ENCODE results near the gene RBP3.

The RBP3 gene

DNA sequence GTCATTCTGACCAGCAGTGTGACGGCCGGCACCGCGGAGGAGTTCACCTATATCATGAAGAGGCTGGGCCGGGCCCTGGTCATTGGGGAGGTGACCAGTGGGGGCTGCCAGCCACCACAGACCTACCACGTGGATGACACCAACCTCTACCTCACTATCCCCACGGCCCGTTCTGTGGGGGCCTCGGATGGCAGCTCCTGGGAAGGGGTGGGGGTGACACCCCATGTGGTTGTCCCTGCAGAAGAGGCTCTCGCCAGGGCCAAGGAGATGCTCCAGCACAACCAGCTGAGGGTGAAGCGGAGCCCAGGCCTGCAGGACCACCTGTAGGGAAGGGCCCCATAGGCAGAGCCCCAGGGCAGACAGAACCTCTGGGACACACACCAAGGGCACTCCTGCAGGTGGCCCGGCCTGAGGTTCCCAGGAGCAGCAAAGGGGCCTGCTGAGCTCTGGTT lies 9.0 kb downstream of the RBP3 start:
- Histone ChIP-seq H3K36me3 (ENCODE audit: control insufficient read depth in 2 of 2, insufficient read depth in 1 of 2, low read length in 2 of 2) (no peaks in the 10 kb centered on the region), H3K4me3 (ENCODE audit: low read depth, low read length) (no peak overlapping the region), H3K4me1 (ENCODE audit: control insufficient read depth, insufficient read depth, low read length) (no peaks in the 10 kb centered on the region), H3K27ac (ENCODE audit: extremely low read depth, low read depth, low read length) (no peak overlapping the region), H3K9me3 (ENCODE audit: control insufficient read depth, insufficient read depth, low read depth, low read length) (no peaks in the 10 kb centered on the region)
- ChIA-PET CTCF (interaction anchor here (1.1 kb wide), 1 partner anchor 333 kb away, joined by 4 read pairs; no protein-coding TSS in a partner anchor), POLR2A (no interaction called here)
- TF ChIP-seq ZNF561 (tag by site-specific recombination; IDR thresholded peaks at IDR 0.05; ENCODE audit: borderline replicate concordance) (no peak), ZNF626 (tag by site-specific recombination; IDR thresholded peaks at IDR 0.05) (no peak), YY1 (tag by site-specific recombination; IDR thresholded peaks at IDR 0.05) (no peak), PRDM1 (tag by site-specific recombination; IDR thresholded peaks at IDR 0.05) (no peak), ZSCAN30 (tag by site-specific recombination; IDR thresholded peaks at IDR 0.05) (no peak), ZIC2 (tag by site-specific recombination; IDR thresholded peaks at IDR 0.05) (no peak), WT1 (tag by site-specific recombination; IDR thresholded peaks at IDR 0.05) (no peak), ZNF785 (tag by site-specific recombination; IDR thresholded peaks at IDR 0.05) (no peak), ZNF670 (tag by site-specific recombination; IDR thresholded peaks at IDR 0.05; ENCODE audit: low read depth) (no peak), ZNF501 (tag by site-specific recombination; IDR thresholded peaks at IDR 0.05) (no peak), ZNF677 (tag by site-specific recombination; IDR thresholded peaks at IDR 0.05) (no peak)
- TF ChIP-seq, protein P1, sequence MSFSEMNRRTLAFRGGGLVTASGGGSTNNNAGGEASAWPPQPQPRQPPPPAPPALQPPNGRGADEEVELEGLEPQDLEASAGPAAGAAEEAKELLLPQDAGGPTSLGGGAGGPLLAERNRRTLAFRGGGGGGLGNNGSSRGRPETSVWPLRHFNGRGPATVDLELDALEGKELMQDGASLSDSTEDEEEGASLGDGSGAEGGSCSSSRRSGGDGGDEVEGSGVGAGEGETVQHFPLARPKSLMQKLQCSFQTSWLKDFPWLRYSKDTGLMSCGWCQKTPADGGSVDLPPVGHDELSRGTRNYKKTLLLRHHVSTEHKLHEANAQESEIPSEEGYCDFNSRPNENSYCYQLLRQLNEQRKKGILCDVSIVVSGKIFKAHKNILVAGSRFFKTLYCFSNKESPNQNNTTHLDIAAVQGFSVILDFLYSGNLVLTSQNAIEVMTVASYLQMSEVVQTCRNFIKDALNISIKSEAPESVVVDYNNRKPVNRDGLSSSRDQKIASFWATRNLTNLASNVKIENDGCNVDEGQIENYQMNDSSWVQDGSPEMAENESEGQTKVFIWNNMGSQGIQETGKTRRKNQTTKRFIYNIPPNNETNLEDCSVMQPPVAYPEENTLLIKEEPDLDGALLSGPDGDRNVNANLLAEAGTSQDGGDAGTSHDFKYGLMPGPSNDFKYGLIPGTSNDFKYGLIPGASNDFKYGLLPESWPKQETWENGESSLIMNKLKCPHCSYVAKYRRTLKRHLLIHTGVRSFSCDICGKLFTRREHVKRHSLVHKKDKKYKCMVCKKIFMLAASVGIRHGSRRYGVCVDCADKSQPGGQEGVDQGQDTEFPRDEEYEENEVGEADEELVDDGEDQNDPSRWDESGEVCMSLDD (tag by site-specific recombination; IDR thresholded peaks at IDR 0.05): no peak
- TF ChIP-seq, protein P2, sequence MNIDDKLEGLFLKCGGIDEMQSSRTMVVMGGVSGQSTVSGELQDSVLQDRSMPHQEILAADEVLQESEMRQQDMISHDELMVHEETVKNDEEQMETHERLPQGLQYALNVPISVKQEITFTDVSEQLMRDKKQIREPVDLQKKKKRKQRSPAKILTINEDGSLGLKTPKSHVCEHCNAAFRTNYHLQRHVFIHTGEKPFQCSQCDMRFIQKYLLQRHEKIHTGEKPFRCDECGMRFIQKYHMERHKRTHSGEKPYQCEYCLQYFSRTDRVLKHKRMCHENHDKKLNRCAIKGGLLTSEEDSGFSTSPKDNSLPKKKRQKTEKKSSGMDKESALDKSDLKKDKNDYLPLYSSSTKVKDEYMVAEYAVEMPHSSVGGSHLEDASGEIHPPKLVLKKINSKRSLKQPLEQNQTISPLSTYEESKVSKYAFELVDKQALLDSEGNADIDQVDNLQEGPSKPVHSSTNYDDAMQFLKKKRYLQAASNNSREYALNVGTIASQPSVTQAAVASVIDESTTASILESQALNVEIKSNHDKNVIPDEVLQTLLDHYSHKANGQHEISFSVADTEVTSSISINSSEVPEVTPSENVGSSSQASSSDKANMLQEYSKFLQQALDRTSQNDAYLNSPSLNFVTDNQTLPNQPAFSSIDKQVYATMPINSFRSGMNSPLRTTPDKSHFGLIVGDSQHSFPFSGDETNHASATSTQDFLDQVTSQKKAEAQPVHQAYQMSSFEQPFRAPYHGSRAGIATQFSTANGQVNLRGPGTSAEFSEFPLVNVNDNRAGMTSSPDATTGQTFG (tag by site-specific recombination; IDR thresholded peaks at IDR 0.05; ENCODE audit: borderline replicate concordance): no peak

DNA sequence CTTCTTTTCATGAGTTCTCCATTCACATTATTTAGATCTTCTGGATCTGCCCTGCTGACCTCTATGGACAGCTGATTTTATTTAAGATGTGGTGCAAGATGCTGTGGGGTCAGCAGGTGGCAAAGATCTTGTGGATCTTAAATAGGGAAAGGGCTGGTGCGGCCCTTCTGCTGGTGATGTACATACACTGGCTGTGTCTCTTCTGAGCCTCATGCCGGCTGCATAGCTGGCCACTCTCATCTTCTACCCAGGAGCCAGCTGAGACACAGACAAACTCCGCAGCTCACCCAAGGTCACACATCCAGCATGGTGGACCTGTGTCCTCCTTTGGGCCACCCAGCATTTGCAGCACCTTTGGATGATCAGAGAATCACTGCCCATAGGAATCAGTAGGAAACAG lies 9.7 kb downstream of the RBP3 start:
- Histone ChIP-seq H3K4me1 (ENCODE audit: control insufficient read depth, insufficient read depth, low read length) (no peaks in the 10 kb centered on the region), H3K27ac (ENCODE audit: extremely low read depth, low read depth, low read length) (no peak overlapping the region), H3K4me3 (ENCODE audit: low read depth, low read length) (no peak overlapping the region), H3K36me3 (ENCODE audit: control insufficient read depth in 2 of 2, insufficient read depth in 1 of 2, low read length in 2 of 2) (no peaks in the 10 kb centered on the region), H3K9me3 (ENCODE audit: control insufficient read depth, insufficient read depth, low read depth, low read length) (no peaks in the 10 kb centered on the region)
- POLR2A ChIA-PET: no interaction called here
- TF ChIP-seq, protein P3, sequence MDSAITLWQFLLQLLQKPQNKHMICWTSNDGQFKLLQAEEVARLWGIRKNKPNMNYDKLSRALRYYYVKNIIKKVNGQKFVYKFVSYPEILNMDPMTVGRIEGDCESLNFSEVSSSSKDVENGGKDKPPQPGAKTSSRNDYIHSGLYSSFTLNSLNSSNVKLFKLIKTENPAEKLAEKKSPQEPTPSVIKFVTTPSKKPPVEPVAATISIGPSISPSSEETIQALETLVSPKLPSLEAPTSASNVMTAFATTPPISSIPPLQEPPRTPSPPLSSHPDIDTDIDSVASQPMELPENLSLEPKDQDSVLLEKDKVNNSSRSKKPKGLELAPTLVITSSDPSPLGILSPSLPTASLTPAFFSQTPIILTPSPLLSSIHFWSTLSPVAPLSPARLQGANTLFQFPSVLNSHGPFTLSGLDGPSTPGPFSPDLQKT (IDR thresholded peaks at IDR 0.05; ENCODE audit: borderline replicate concordance, low read depth, low read length): no peak
- TF ChIP-seq ZNF658 (tag by site-specific recombination; IDR thresholded peaks at IDR 0.05) (no peak), ZNF473 (tag by site-specific recombination; IDR thresholded peaks at IDR 0.05) (no peak), EGR2 (tag by site-specific recombination; IDR thresholded peaks at IDR 0.05; ENCODE audit: low read depth) (no peak), TCF7L2 (IDR thresholded peaks at IDR 0.05; ENCODE audit: borderline replicate concordance, low read depth, low read length) (no peak), ZFP41 (tag by site-specific recombination; IDR thresholded peaks at IDR 0.05; ENCODE audit: borderline replicate concordance) (no peak), ZNF350 (tag by site-specific recombination; IDR thresholded peaks at IDR 0.05) (no peak), BCL11B (tag by site-specific recombination; IDR thresholded peaks at IDR 0.05; ENCODE audit: low read depth) (no peak), ZNF701 (tag by site-specific recombination; IDR thresholded peaks at IDR 0.05) (no peak), ZNF155 (tag by site-specific recombination; IDR thresholded peaks at IDR 0.05) (no peak), ZNF394 (tag by site-specific recombination; IDR thresholded peaks at IDR 0.05; ENCODE audit: borderline replicate concordance) (no peak), ZEB2 (tag by site-specific recombination; IDR thresholded peaks at IDR 0.05) (no peak)
- TF ChIP-seq, protein P4, sequence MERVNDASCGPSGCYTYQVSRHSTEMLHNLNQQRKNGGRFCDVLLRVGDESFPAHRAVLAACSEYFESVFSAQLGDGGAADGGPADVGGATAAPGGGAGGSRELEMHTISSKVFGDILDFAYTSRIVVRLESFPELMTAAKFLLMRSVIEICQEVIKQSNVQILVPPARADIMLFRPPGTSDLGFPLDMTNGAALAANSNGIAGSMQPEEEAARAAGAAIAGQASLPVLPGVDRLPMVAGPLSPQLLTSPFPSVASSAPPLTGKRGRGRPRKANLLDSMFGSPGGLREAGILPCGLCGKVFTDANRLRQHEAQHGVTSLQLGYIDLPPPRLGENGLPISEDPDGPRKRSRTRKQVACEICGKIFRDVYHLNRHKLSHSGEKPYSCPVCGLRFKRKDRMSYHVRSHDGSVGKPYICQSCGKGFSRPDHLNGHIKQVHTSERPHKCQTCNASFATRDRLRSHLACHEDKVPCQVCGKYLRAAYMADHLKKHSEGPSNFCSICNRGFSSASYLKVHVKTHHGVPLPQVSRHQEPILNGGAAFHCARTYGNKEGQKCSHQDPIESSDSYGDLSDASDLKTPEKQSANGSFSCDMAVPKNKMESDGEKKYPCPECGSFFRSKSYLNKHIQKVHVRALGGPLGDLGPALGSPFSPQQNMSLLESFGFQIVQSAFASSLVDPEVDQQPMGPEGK (tag by site-specific recombination; IDR thresholded peaks at IDR 0.05): no peak
- CTCF ChIA-PET: interaction anchor here (1.1 to 1.9 kb wide), 3 partner anchors 10 to 333 kb away, joined by 3 to 4 read pairs (median 4); no protein-coding TSS in a partner anchor

Data from HEK293 (cell line).